ENCODE measurements around the gene JPT1.

Gene JPT1

DNA sequence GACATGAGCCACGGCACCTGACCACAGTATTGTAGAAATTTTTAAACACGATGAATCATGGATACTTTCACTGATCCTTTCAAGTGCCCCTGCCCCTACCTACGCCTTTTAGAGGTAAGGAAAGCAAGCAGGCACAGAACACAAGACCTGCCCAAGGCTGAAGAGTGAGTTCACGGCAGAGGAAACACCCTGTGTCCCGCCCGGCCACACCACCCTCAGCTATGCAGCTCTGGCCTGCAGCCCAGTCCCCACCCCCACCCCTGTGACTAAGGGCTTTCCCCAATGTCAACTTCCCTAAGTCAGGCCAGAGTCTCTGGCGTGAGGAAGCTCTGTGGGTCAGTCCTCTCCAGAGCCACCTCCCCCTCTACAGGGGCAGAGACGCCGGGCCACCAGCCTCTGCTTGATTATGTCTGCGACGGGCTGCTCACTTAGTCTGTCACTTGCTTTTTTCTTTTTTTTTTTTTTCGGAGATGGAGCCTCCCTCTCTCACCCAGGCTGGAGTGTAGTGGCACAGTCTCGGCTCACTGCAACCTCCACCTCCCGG lies 58.2 kb downstream of the JPT1 start:
- H3K27ac ChIP-seq (ENCODE audit: insufficient read depth, low read length, poor library complexity, severe bottlenecking): no peak overlapping the region
- H3K9me3 ChIP-seq (ENCODE audit: control insufficient read depth, low read length): no peaks in the 10 kb centered on the region
- no peaks in the 10 kb centered on the region for H3K4me1 ChIP-seq (ENCODE audit: control insufficient read depth, insufficient read depth, low read length, poor library complexity, severe bottlenecking)
- no peak for DNase-seq
- peaks cover 4% of the 10 kb centered on the region for H3K36me3 ChIP-seq (ENCODE audit: control insufficient read depth, insufficient read depth, low read length)
- H3K27me3 ChIP-seq (replicated peaks; ENCODE audit: control insufficient read depth, insufficient read depth, low read length, poor library complexity, severe bottlenecking): no peaks in the 10 kb centered on the region
- H3K4me3 ChIP-seq (ENCODE audit: insufficient read depth, low read depth, low read length, poor library complexity, severe bottlenecking): no peak overlapping the region

DNA sequence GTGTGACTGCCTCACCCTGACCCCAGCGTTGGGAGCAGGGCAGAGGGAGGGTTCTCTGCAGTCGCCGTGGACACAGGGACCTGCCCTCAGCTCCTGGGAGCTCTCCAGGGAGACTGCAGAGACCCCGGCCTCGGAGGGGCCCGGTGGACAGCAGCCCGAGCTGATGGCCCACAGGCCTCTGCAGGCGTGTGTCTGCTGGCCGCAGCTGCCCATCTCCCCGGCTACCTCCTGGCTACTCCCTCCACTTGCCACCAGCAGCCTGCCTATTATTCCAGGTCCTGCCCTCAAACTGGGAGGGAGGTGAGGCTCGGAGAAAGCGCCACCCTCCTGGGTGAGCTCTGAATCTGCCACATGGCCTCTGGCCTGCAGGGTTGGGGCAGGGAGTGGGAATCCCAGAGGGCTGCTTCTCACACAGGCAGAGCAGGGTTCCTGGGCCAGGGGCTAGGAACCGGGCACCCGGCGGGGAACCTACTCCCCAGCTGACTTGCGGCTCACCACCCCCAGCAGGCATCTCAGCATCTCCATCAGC lies 59.4 kb downstream of the JPT1 start:
- Histone ChIP-seq H3K36me3 (ENCODE audit: control insufficient read depth, insufficient read depth, low read length) (no peaks in the 10 kb centered on the region), H3K9me3 (ENCODE audit: control insufficient read depth, low read length) (no peaks in the 10 kb centered on the region), H3K27ac (ENCODE audit: insufficient read depth, low read length, poor library complexity, severe bottlenecking) (no peak overlapping the region), H3K4me1 (ENCODE audit: control insufficient read depth, insufficient read depth, low read length, poor library complexity, severe bottlenecking) (no peaks in the 10 kb centered on the region), H3K4me3 (ENCODE audit: insufficient read depth, low read depth, low read length, poor library complexity, severe bottlenecking) (no peak overlapping the region), H3K27me3 (replicated peaks; ENCODE audit: control insufficient read depth, insufficient read depth, low read length, poor library complexity, severe bottlenecking) (no peaks in the 10 kb centered on the region)
- no peak for DNase-seq

DNA sequence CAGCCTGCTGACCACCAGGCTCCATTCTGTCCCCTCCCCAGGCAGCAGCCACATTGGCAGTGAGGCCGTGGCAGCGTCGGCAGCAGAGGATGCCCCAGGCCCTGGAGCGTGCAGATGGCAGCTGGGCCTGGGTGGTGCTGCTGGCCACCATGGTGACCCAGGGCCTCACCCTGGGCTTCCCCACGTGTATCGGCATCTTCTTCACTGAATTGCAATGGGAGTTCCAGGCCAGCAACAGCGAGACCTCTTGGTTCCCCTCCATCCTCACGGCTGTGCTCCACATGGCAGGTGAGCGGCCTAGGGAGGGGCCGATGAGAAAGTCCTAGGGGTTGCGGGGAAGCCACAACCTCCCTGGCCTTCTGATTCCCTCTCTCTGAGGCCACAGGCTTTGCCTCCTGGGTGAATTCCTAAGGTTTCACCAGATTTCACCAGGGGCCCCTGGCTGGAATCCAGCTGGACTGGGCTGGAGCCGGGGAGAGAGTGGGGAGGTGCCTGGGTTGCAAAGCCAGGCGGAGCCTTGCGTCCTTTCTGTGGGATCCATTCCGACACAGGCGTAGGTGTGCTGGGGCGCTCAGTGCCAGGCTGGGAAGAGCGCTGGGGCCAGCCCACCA lies 60.7 kb downstream of the JPT1 start:
- no peak overlapping the region for H3K27ac ChIP-seq (ENCODE audit: insufficient read depth, low read length, poor library complexity, severe bottlenecking)
- H3K4me3 ChIP-seq (ENCODE audit: insufficient read depth, low read depth, low read length, poor library complexity, severe bottlenecking): no peak overlapping the region
- H3K27me3 ChIP-seq (replicated peaks; ENCODE audit: control insufficient read depth, insufficient read depth, low read length, poor library complexity, severe bottlenecking): no peaks in the 10 kb centered on the region
- H3K9me3 ChIP-seq (ENCODE audit: control insufficient read depth, low read length): no peaks in the 10 kb centered on the region
- H3K4me1 ChIP-seq (ENCODE audit: control insufficient read depth, insufficient read depth, low read length, poor library complexity, severe bottlenecking): no peaks in the 10 kb centered on the region
- no peaks in the 10 kb centered on the region for H3K36me3 ChIP-seq (ENCODE audit: control insufficient read depth, insufficient read depth, low read length)
- DNase-seq: no peak

DNA sequence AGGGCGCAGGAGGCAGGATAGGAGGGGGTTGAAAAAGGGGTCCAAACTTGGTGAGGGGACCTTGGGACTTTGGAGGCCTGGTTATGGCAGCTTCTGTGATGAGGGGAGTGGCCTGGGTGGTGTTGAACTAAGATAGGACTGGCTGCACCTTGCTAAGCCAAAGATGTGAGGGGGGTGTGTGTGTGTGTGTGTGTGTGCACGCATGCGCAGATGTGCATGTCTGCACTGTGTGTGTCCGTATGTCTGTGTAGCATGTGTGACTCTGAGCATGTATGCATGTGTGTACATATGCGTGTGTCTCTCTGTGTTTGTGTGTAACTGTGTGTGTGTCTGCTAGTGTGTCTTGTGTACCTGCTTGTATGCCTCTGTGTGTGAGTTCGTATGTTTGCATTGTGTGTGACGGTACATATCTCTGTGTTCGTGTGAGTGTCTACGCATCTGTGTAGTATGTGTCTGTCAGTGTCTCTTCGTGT lies 62.4 kb downstream of the JPT1 start:
- H3K9me3 ChIP-seq (ENCODE audit: control insufficient read depth, low read length): no peaks in the 10 kb centered on the region
- peaks cover 5% of the 10 kb centered on the region for H3K4me1 ChIP-seq (ENCODE audit: control insufficient read depth, insufficient read depth, low read length, poor library complexity, severe bottlenecking)
- H3K27ac ChIP-seq (ENCODE audit: insufficient read depth, low read length, poor library complexity, severe bottlenecking): no peak overlapping the region
- H3K4me3 ChIP-seq (ENCODE audit: insufficient read depth, low read depth, low read length, poor library complexity, severe bottlenecking): no peak overlapping the region
- DNase-seq: no peak
- H3K36me3 ChIP-seq (ENCODE audit: control insufficient read depth, insufficient read depth, low read length): no peaks in the 10 kb centered on the region
- no peaks in the 10 kb centered on the region for H3K27me3 ChIP-seq (replicated peaks; ENCODE audit: control insufficient read depth, insufficient read depth, low read length, poor library complexity, severe bottlenecking)

DNA sequence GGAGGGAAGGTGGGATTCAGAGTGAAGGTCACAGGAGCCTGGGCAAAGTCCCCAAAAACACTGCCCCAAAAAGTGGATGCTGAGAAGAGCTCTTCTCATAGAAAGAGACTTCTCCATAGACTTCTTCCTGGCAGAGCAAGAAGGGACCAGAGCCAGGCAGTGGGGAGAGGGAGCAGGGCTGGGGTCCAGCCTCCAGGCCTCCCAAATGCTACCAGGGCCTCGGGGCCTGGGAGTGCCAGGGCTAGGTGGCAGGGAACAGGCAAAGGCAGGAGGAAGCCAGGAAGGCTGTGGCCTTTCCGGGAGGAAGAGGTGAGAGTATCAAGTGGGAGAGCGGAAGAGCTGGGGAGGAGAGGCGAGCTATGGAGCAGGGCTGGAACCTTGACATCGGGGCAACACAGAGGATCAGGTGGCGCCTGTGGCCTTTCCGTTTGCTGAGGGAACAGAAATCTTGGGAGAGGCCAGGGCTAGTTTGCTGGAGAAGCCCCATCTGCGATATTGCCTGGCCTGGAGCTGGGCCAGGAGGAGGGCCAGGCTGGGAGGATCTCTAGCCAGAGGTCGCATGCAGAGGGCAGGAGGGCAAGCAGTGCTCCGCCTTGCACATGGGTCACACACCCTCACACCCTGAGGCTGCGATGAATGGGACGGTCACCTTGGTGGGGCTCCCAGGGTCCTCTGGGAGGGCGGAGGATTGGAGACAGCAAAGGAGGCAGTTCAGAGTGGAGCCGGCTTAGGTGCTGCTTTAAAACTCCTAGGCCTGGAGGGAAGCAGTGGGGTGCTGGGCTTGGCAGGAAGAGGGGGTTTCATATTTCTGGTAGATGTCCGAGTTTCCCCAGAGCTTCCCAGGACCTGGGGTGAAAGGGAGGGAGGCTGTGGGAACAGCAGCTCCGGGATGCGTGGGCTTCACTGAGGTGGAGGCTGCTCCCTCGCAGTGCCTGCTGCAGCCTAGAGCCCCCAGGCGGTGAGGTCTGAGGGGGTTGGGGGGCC lies 63.1 kb downstream of the JPT1 start:
- Histone ChIP-seq H3K27ac (ENCODE audit: insufficient read depth, low read length, poor library complexity, severe bottlenecking) (no peak overlapping the region), H3K27me3 (replicated peaks; ENCODE audit: control insufficient read depth, insufficient read depth, low read length, poor library complexity, severe bottlenecking) (no peaks in the 10 kb centered on the region), H3K36me3 (ENCODE audit: control insufficient read depth, insufficient read depth, low read length) (no peaks in the 10 kb centered on the region), H3K9me3 (ENCODE audit: control insufficient read depth, low read length) (no peaks in the 10 kb centered on the region), H3K4me1 (ENCODE audit: control insufficient read depth, insufficient read depth, low read length, poor library complexity, severe bottlenecking) (peaks cover 5% of the 10 kb centered on the region), H3K4me3 (ENCODE audit: insufficient read depth, low read depth, low read length, poor library complexity, severe bottlenecking) (no peak overlapping the region)
- DNase-seq: no peak

DNA sequence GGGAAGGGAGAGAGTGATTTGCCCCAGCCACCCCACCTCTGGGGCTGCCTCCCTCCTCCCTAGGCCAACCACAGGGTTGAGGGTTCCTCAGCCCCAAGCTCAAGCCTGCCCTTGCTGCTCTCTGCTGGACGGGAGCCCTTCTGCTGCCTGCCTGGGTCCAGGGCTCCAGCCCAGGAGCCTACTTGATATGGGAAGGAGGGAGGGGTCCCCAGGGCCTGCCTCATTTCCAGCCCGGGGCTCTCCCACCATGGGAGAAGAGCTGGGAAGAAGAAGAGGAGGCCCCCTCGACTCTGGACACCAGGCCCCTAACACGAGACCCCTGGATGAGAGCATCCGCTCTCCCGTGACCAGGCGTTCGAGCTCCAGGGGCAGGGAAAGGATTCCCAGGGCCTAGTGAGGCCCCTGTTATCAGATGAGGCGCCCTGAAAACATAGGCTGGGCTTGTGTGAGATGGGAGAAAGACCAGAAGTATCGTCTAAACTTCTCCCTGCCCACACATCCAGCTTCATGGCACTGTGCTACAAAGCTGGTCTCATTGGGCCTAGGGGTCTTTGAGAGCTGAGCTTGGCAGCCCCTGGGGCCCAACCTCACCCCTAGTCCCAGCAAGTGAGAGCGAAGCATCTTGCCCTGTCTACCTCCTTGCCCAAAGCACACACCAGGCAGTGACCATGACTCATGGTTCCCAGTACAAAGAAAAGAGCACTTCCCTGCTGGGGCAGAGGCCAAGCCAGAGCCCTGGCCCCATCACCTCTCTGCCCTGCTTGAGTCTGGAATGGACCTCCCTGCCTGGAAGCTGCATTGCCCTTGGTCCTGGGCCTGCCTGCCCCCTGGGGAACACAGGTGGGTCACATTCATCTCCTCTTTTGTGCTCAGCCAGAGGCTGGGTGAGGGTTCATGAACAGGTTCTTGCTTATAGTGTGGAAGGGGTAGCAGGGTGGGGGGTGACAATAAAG lies 65.6 kb downstream of the JPT1 start:
- Histone ChIP-seq H3K4me1 (ENCODE audit: control insufficient read depth, insufficient read depth, low read length, poor library complexity, severe bottlenecking) (peaks cover 10% of the 10 kb centered on the region), H3K27me3 (replicated peaks; ENCODE audit: control insufficient read depth, insufficient read depth, low read length, poor library complexity, severe bottlenecking) (no peaks in the 10 kb centered on the region), H3K4me3 (ENCODE audit: insufficient read depth, low read depth, low read length, poor library complexity, severe bottlenecking) (peak overlapping the region; percentile 70), H3K36me3 (ENCODE audit: control insufficient read depth, insufficient read depth, low read length) (no peaks in the 10 kb centered on the region), H3K27ac (ENCODE audit: insufficient read depth, low read length, poor library complexity, severe bottlenecking) (no peak overlapping the region), H3K9me3 (ENCODE audit: control insufficient read depth, low read length) (no peaks in the 10 kb centered on the region)
- DNase-seq: no peak

DNA sequence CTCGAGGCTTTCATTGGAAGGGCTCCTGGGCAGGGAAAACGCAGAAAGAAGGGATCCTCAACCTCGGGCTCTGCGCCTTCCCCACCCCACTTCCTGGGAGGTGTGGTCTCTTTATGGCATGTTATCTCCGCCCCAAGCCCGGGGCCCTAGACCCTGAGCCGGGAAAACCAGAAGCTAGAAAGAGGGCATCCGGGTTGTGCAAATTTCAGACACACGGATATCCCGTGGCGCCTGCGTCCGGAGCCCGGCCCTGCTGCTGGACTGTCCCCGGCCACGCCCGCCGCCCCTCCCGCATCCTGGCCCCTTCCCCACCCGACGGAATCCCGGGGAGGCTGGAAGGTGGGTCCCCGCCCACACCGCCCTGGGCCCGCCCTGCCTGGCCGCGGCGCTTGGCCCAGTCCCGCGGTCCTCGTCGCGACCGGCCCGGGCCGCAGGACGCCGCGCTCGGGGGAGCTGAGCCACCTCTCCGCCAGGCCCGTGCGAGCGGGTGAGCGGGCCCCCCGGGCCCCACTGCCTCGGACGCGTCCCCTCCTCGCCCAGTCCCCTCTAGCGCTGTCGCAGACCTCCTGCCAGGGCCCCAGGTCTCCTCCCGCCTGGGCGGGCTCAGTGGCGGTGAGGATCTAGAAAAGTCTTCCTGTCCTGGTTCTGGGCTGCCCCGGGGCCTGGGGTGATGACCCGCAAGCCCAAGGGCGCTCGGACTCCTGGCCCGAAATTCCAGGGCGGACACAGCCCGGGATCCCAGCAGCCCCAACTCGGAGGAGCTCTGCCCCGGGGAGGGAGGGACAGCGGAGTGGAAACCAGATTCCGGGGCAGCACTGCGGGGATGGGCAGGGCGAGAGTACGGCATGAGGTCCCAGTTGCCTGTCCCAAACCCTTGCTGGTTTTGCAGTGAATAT lies 66.5 kb downstream of the JPT1 start, which contains the start of gene SLC16A5:
Gene SLC16A5 (plus strand): TSS at position 397 of the 896 bp plus-strand sequence. CDS start 5,683 bp downstream, outside the sequence.
- peaks cover 10% of the 10 kb centered on the region for H3K4me1 ChIP-seq (ENCODE audit: control insufficient read depth, insufficient read depth, low read length, poor library complexity, severe bottlenecking)
- H3K4me3 ChIP-seq (ENCODE audit: insufficient read depth, low read depth, low read length, poor library complexity, severe bottlenecking): peak within 1 kb of the TSS; percentile 70
- peak in 2 of 3 donors; percentile 16 to 25 for DNase-seq

DNA sequence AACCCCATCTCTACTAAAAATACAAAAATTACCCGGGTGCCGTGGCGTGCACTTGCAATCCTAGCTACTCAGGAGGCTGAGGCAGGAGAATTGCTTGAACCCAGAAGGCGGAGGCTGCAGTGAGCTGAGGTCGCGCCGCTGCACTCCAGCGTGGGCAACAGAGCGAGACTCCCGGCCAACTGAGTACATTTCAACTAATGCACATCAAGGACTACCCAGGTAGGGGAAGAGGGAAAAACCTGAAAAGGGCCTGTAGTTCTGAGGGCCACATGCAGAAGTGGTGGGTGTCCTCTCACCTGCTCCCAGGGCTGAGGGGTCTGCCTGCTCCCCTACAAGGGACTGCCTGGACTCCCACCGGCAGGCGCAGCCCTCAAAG lies 67.1 kb downstream of the JPT1 start:
- H3K4me3 ChIP-seq (ENCODE audit: insufficient read depth, low read depth, low read length, poor library complexity, severe bottlenecking): peak overlapping the region; percentile 70
- peak overlapping the region; percentile 58 for H3K27ac ChIP-seq (ENCODE audit: insufficient read depth, low read length, poor library complexity, severe bottlenecking)
- DNase-seq: no peak
- no peaks in the 10 kb centered on the region for H3K27me3 ChIP-seq (replicated peaks; ENCODE audit: control insufficient read depth, insufficient read depth, low read length, poor library complexity, severe bottlenecking)
- no peaks in the 10 kb centered on the region for H3K36me3 ChIP-seq (ENCODE audit: control insufficient read depth, insufficient read depth, low read length)
- no peaks in the 10 kb centered on the region for H3K9me3 ChIP-seq (ENCODE audit: control insufficient read depth, low read length)
- peaks cover 10% of the 10 kb centered on the region for H3K4me1 ChIP-seq (ENCODE audit: control insufficient read depth, insufficient read depth, low read length, poor library complexity, severe bottlenecking)

More for the DNA sequence above, 66.5 kb downstream of the JPT1 start, which contains the start of gene SLC16A5:
- Histone ChIP-seq H3K9me3 (ENCODE audit: control insufficient read depth, low read length) (no peaks in the 10 kb centered on the region), H3K36me3 (ENCODE audit: control insufficient read depth, insufficient read depth, low read length) (no peaks in the 10 kb centered on the region), H3K27ac (ENCODE audit: insufficient read depth, low read length, poor library complexity, severe bottlenecking) (peak within 1 kb of the TSS; percentile 58), H3K27me3 (replicated peaks; ENCODE audit: control insufficient read depth, insufficient read depth, low read length, poor library complexity, severe bottlenecking) (no peaks in the 10 kb centered on the region)

All from effector memory CD4-positive, alpha-beta T cell (primary cell).